Stimulated activated CD8-positive, alpha-beta memory T cell treated with anti-CD3 and anti-CD28 coated beads, Interleukin-4, amount 100 ng/mL, for 1 hour (primary cell): ENCODE results near the gene ADH1A.
"Not testable (repeated sequence)": the region's sequence is repeated elsewhere in the genome, so short reads cannot be mapped to it uniquely, and the experiment has no call there.

ENCODE experiments used
- DNase-seq, 2 donors: peaks; one replicate each; pipeline ENCODE4 v3.0.0-alpha.2; 2020; ENCODE audit warnings: low read depth in 2 of 2, low spot score in 1 of 2

ADH1A gene

GRCh38 chr4:99290848-99291786 is at the start of gene ADH1A:
TSS of gene ADH1A (minus strand) at chr4:99290985. CDS start at chr4:99290914, 71 bp downstream.
- no peak for DNase-seq

- no peak for DNase-seq
Observed at GRCh38 chr4:99339172-99339571, 48.4 kb upstream of the ADH1A start.

GRCh38 chr4:99336553-99336952 is 45.8 kb upstream of the ADH1A start:
- DNase-seq: no peak

- DNase-seq: no peak
Observed at GRCh38 chr4:99334880-99335279, 44.1 kb upstream of the ADH1A start.

- DNase-seq: no peak
Observed at GRCh38 chr4:99330648-99331047, 39.9 kb upstream of the ADH1A start.

- DNase-seq: no peak
Observed at GRCh38 chr4:99329876-99330275, 39.1 kb upstream of the ADH1A start.

GRCh38 chr4:99324979-99325378 is 34.2 kb upstream of the ADH1A start:
- DNase-seq: no peak

GRCh38 chr4:99324361-99324760 is 33.6 kb upstream of the ADH1A start:
- DNase-seq: no peak

GRCh38 chr4:99323756-99324155 is 33.0 kb upstream of the ADH1A start:
- DNase-seq: no peak

GRCh38 chr4:99321241-99322191 is 30.7 kb upstream of the ADH1A start, which contains the start of gene ADH1B:
TSS of gene ADH1B (minus strand) at chr4:99321401. CDS start at chr4:99321331, 70 bp downstream.
- DNase-seq: no peak

- not testable (repeated sequence) for DNase-seq
Observed at GRCh38 chr4:99317811-99318210, 27.0 kb upstream of the ADH1A start.

GRCh38 chr4:99317354-99317753 is 26.6 kb upstream of the ADH1A start:
- DNase-seq: no peak

GRCh38 chr4:99315839-99316238 is 25.1 kb upstream of the ADH1A start:
- no peak for DNase-seq

- no peak for DNase-seq
Observed at GRCh38 chr4:99314211-99314610, 23.4 kb upstream of the ADH1A start.

GRCh38 chr4:99310389-99310788 is 19.6 kb upstream of the ADH1A start:
- DNase-seq: no peak

- no peak for DNase-seq
Observed at GRCh38 chr4:99305638-99306400, 15.0 kb upstream of the ADH1A start.

GRCh38 chr4:99301376-99302164 is 10.8 kb upstream of the ADH1A start:
- no peak for DNase-seq

GRCh38 chr4:99300934-99301333 is 10.1 kb upstream of the ADH1A start:
- DNase-seq: no peak

- no peak for DNase-seq
Observed at GRCh38 chr4:99293357-99293756, 2.6 kb upstream of the ADH1A start.

- no peak for DNase-seq
Observed at GRCh38 chr4:99285387-99285786, 5.4 kb downstream of the ADH1A start.
